Mucosa of descending colon (tissue), 3 donors: Measurements from ENCODE around the gene RAB8A. TPM values are rescaled to one million over a fixed set of nuclear protein-coding genes. Genes with fewer than 3 reads are reported as not detected.
"Not testable (repeated sequence)": the region's sequence is repeated elsewhere in the genome, so short reads cannot be mapped to it uniquely, and the experiment has no call there.

Experiments used
- ATAC-seq: fragments of 200-7000 bp; cut with Tn5 transposase; one replicate; pipeline ENCODE4 v1.9.1; 2020; ENCODE audit warnings: mild to moderate bottlenecking, moderate library complexity
- DNase-seq, 3 donors: peaks; one replicate each; pipeline ENCODE4 v3.0.0-alpha.2; 2020
- H3K36me3 ChIP-seq: fragments of 200-600 bp; one replicate; pipeline ENCODE4 v1.8.0; 2021; ENCODE audit warnings: low read depth, mild to moderate bottlenecking
- H3K4me1 ChIP-seq: fragments of 200-600 bp; one replicate; pipeline ENCODE4 v1.8.0; 2021; ENCODE audit warnings: low read depth, mild to moderate bottlenecking
- H3K4me3 ChIP-seq: fragments of 200-600 bp; one replicate; pipeline ENCODE4 v1.8.0; 2021; ENCODE audit warnings: mild to moderate bottlenecking
- H3K9me3 ChIP-seq: fragments of 200-600 bp; one replicate; pipeline ENCODE4 v1.8.0; 2021; ENCODE audit warnings: mild to moderate bottlenecking
- CTCF ChIP-seq: fragments of 200-600 bp; IDR thresholded peaks from one replicate; pipeline ENCODE4 v1.8.0; 2022; ENCODE audit warnings: antibody characterized with exemption, mild to moderate bottlenecking
- intact Hi-C, 2 donors: fragments of 100-400 bp; cut with DNase I in 1 of 2; cut with micrococcal nuclease in 1 of 2; formaldehyde crosslinking; loops; one replicate each; pipeline versions ENCODE4 v1.11.0 to v1.11.1; 2022; cut with DNase I, micrococcal nuclease
- total RNA-seq, 3 donors: library from RNA; stranded (reverse); fragmentation: NEBNext Ultra II Directional in 2 of 3; extraction: Animal tissue kit (Norgen Biotek cat#: 25700) in 2 of 3; gene quantifications; one replicate each; pipeline versions ENCODE4 v1.2.1 to v1.2.4, GENCODE V29; 2021 to 2023
- donor health status: DM: no; HTN: no; CAD: no; lungs with moderate emphysema.
- donor health status: DM: no; HTN: no; CAD: no.
- donor health status: DM: no; HTN: yes; CAD: no.

Gene RAB8A
- total RNA-seq, 3 donors from 2014 or later, result 85.5 to 129 (median 119) TPM

- TF ChIP-seq CTCF, result no peak
- peak in 1 of 3 donors; percentile 43 for DNase-seq
- Histone ChIP-seq H3K4me1 (peaks cover 41% of the 10 kb centered on the region), H3K4me3 (no peak overlapping the region), H3K9me3 (no peaks in the 10 kb centered on the region), H3K36me3 (peaks cover 12% of the 10 kb centered on the region)
- no peak for ATAC-seq
- intact Hi-C loops, result loop anchor here in 1 of 2 donors (10.0 kb wide), 1 partner anchor 51 kb away; no protein-coding TSS in a partner anchor
Observed at GRCh38 chr19:16115301-16116039, 3.8 kb downstream of the RAB8A start.

GRCh38 chr19:16116067-16116466, 4.4 kb downstream of the RAB8A start:
- TF ChIP-seq CTCF, result no peak
- Histone ChIP-seq H3K4me3 (no peak overlapping the region), H3K4me1 (peaks cover 41% of the 10 kb centered on the region), H3K36me3 (peaks cover 12% of the 10 kb centered on the region), H3K9me3 (no peaks in the 10 kb centered on the region)
- ATAC-seq, result no peak
- DNase-seq, result no peak
- intact Hi-C loops, result loop anchor here in 1 of 2 donors (10.0 kb wide), 1 partner anchor 51 kb away; no protein-coding TSS in a partner anchor

GRCh38 chr19:16117594-16118033, 5.9 kb downstream of the RAB8A start:
- Histone ChIP-seq H3K4me1 (peaks cover 38% of the 10 kb centered on the region), H3K4me3 (no peak overlapping the region), H3K9me3 (no peaks in the 10 kb centered on the region), H3K36me3 (peaks cover 17% of the 10 kb centered on the region)
- intact Hi-C loops, result loop anchor here in 1 of 2 donors (10.0 kb wide), 1 partner anchor 53 kb away; no protein-coding TSS in a partner anchor
- no peak for TF ChIP-seq CTCF
- DNase-seq (peak in 1 of 3 donors; percentile 66), ATAC-seq (peak; percentile 11)

GRCh38 chr19:16118489-16119033, 6.9 kb downstream of the RAB8A start:
- DNase-seq, result peak in 2 of 3 donors; percentile 40 to 79
- peaks cover 17% of the 10 kb centered on the region for H3K36me3 ChIP-seq
- ATAC-seq, result peak; percentile 68
- intact Hi-C loops, result loop anchor here in 1 of 2 donors (10.0 kb wide), 1 partner anchor 54 kb away; no protein-coding TSS in a partner anchor
- H3K4me3 ChIP-seq, result no peak overlapping the region
- H3K9me3 ChIP-seq, result no peaks in the 10 kb centered on the region
- peaks cover 31% of the 10 kb centered on the region for H3K4me1 ChIP-seq
- no peak for TF ChIP-seq CTCF

- peak in 2 of 3 donors; percentile 34 to 60 for DNase-seq
- peaks cover 17% of the 10 kb centered on the region for H3K36me3 ChIP-seq
- intact Hi-C loops, result loop anchor here in 1 of 2 donors (10.0 kb wide), 1 partner anchor 54 kb away; no protein-coding TSS in a partner anchor
- not testable (repeated sequence) for H3K9me3 ChIP-seq, H3K4me3 ChIP-seq
- peaks cover 27% of the 10 kb centered on the region for H3K4me1 ChIP-seq
- peak; percentile 77 for ATAC-seq
Observed at GRCh38 chr19:16119075-16119857, 7.6 kb downstream of the RAB8A start.
